ENCODE data around the gene SPTSSB.

GRCh38 chr3:161342629-161343028 lies 28.7 kb downstream of the SPTSSB start:
- TF ChIP-seq CTCF (IDR thresholded peaks at IDR 0.05) (no peak), SIN3A (IDR thresholded peaks at IDR 0.05; ENCODE audit: borderline replicate concordance, insufficient read depth, low read depth, low read length) (no peak), REST (IDR thresholded peaks at IDR 0.05; ENCODE audit: insufficient read depth in 1 of 2, low read depth in 2 of 2, low read length in 1 of 2) (no peak)

Measured in Panc1 (cell line).